IMR-90 (cell line): ENCODE data around the gene GRIK3.

ENCODE experiments used
- CEBPB ChIP-seq: IDR thresholded peaks from 2 replicates; pipeline ENCODE4 v1.6.1; 2012; ENCODE audit warnings: low read depth, low read length, improper control_type of control experiment
- CHD1 ChIP-seq: IDR thresholded peaks from 2 replicates; pipeline ENCODE4 v1.6.1; 2012; ENCODE audit warnings: low read depth, low read length, improper control_type of control experiment
- CTCF ChIP-seq: conservative IDR thresholded peaks from 2 replicates; pipeline ENCODE4 v1.5.1; 2012; ENCODE audit warnings: mild to moderate bottlenecking, low read depth, low read length, improper control_type of control experiment
- POLR2A ChIP-seq: IDR thresholded peaks from 2 replicates; pipeline ENCODE4 v1.6.1; 2012; ENCODE audit warnings: mild to moderate bottlenecking, low read depth, low read length

GRCh38 chr1:37033355-37034101 is 787 bp downstream of the GRIK3 start:
- TF ChIP-seq CTCF (no peak), CHD1 (no peak), CEBPB (no peak), POLR2A (no peak)
